Lower leg skin (tissue), 4 donors: Measurements from ENCODE around the gene SPSB1. TPM values are rescaled to one million over a fixed set of nuclear protein-coding genes. Genes with fewer than 3 reads are reported as not detected.

Experiments
- DNase-seq, 2 donors: peaks; one replicate each; pipeline ENCODE4 v3.0.0-alpha.2; 2019; ENCODE audit warnings: low spot score in 2 of 2
- H3K4me3 ChIP-seq: fragments of 200-600 bp; sonication (generic); 2 replicates; pipeline ENCODE4 v1.5.1; 2017; ENCODE audit warnings: mild to moderate bottlenecking, low read depth; ENCODE audit not compliant: poor library complexity, severe bottlenecking
- CTCF ChIP-seq, 3 donors: fragments of 450-650 bp; IDR thresholded peaks; one replicate each; pipeline ENCODE4 v1.5.1; 2016; ENCODE audit warnings: antibody characterized with exemption in 3 of 3, mild to moderate bottlenecking in 3 of 3, moderate library complexity in 2 of 3
- POLR2A ChIP-seq, 2 donors: fragments of 450-650 bp; IDR thresholded peaks; one replicate each; pipeline ENCODE4 v1.6.1; 2016 to 2017; ENCODE audit warnings: antibody characterized with exemption in 2 of 2, mild to moderate bottlenecking in 1 of 2, moderate library complexity in 1 of 2
- WGBS, 2 donors: methylation state at CpG; one replicate each; pipeline ENCODE4 v1.1.5; 2018; 5-methylcytosine and 5-hydroxymethylcytosine counted together
- intact Hi-C: fragments of 100-400 bp; cut with DNase I; formaldehyde crosslinking; loops from one replicate; pipeline ENCODE4 v1.15.0; 2023; ENCODE audit warnings: low total_unique reads
- total RNA-seq, 4 donors: library from RNA; depleted of rRNA; stranded (reverse); fragments of >200 nt; gene quantifications; one replicate each; pipeline ENCODE4 v1.1.0, GENCODE V29; 2016

Gene SPSB1
- total RNA-seq, 4 donors from 2014 or later: 25.3 to 75.5 (median 45.3) TPM

- TF ChIP-seq CTCF (IDR thresholded peaks at IDR 0.05) (no peak), POLR2A (IDR thresholded peaks at IDR 0.05) (no peak)
- intact Hi-C loops: no loop called here
- H3K4me3 ChIP-seq: no peak overlapping the region
- DNase-seq: no peak
- 70 to 84% methylated on average over 7 of the region's 7 CpGs for WGBS, 2 donors
Measured at GRCh38 chr1:9267352-9267686, 25.4 kb upstream of the SPSB1 start.

GRCh38 chr1:9267827-9268581, 24.7 kb upstream of the SPSB1 start:
- TF ChIP-seq CTCF (IDR thresholded peaks at IDR 0.05): no peak
- no peak for TF ChIP-seq POLR2A (IDR thresholded peaks at IDR 0.05)
- no peak overlapping the region for H3K4me3 ChIP-seq
- no peak for DNase-seq
- 91 to 98% methylated on average over 7 of the region's 7 CpGs for WGBS, 2 donors
- intact Hi-C loops: no loop called here

- intact Hi-C loops: no loop called here
- H3K4me3 ChIP-seq: no peak overlapping the region
- DNase-seq: no peak
- 82 to 83% methylated on average over 17 of the region's 17 CpGs for WGBS, 2 donors
- TF ChIP-seq CTCF (IDR thresholded peaks at IDR 0.05) (no peak), POLR2A (IDR thresholded peaks at IDR 0.05) (no peak)
Measured at GRCh38 chr1:9269078-9269501, 23.6 kb upstream of the SPSB1 start.

- intact Hi-C loops: no loop called here
- DNase-seq: no peak
- 87 to 94% methylated on average over 12 of the region's 12 CpGs for WGBS, 2 donors
- TF ChIP-seq CTCF (IDR thresholded peaks at IDR 0.05) (no peak), POLR2A (IDR thresholded peaks at IDR 0.05) (no peak)
- H3K4me3 ChIP-seq: no peak overlapping the region
Measured at GRCh38 chr1:9269721-9270120, 23.0 kb upstream of the SPSB1 start.

DNA sequence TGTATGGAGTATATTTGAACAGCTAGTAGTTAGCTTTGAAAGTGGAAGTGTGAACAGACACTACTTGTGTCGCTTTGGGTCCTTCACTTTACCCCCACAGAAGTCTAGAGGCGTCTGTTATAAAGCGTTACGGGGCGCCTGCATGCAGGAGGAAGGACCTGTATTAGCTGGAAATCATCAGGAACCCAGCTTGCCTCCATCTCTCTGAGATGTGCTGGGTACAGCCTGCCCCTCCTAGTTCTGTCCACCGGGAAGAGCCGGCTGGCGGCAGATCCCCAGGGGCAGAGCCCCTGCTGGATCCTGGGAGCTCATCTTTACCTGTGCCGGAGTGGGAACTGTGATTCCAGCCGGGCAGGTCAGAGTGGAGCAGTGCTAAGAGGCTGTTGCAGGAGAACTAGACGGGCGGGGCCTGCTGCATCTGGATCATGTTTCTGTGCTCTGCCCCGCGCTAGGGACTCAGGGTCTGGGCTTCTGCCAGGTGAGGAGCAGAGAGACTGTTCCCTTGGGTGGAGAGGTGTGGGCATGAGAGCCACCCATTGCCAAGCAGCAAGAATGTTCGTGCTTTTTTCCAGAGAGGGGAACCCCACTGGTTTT, 22.3 kb upstream of the SPSB1 start:
- DNase-seq: no peak
- intact Hi-C loops: no loop called here
- no peak for TF ChIP-seq CTCF (IDR thresholded peaks at IDR 0.05)
- no peak for TF ChIP-seq POLR2A (IDR thresholded peaks at IDR 0.05)
- H3K4me3 ChIP-seq: no peak overlapping the region
- WGBS, 2 donors: 44 to 64% methylated on average over 15 of the region's 15 CpGs
